GM18520 (cell line): ENCODE data around the gene MBL2.

Experiments used
- ATAC-seq: cut with Tn5 transposase; IDR thresholded peaks from one replicate; pipeline ENCODE4 v1.9.1; 2021; ENCODE audit not compliant: unreplicated experiment

MBL2 gene

DNA sequence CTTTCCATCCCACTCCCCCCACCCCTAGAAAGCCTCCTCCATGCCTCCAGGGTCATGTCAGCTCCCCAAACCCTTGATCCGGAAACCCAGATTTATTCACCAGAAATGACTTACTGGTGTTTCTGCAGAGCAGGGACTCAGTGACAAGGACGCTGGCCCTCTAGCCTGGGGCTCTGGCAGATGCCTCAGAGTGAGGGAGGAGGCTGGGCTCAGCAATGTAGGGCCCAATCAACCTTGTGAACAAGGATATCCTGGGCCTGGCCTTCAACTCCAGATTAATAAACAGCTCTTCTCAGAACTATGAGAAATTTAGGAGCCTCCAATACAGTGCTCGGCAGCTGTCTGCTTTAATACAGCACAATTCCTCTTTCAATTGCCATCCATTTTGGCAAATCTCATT is at the start of gene MBL2:
Gene MBL2 (minus strand): TSS at position 162 of the 400 bp plus-strand sequence. CDS start 1,149 bp downstream, outside the sequence.
- no peak for ATAC-seq

- no peak for ATAC-seq
Observed at GRCh38 chr10:52820309-52820708, 47.7 kb upstream of the MBL2 start.

DNA sequence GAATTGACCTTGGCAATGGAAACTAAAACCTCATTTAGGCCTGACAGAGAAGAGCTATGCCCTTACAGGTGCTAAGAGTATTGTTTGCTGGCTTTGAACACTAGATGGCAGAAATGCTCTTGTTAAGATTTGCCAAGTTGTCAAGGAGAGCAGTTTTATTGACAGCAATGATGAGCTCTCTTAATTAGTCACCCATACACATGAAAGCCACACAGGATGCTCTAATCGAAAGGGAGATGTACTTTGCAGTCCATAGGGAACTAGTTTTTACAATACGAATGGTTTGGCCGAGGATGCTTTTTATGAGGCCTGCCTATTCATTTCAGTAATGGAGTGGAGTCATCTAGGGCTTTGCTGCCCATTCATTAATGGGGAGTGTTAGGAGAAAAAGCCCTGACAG is 45.4 kb upstream of the MBL2 start:
- ATAC-seq: peak; percentile 97

DNA sequence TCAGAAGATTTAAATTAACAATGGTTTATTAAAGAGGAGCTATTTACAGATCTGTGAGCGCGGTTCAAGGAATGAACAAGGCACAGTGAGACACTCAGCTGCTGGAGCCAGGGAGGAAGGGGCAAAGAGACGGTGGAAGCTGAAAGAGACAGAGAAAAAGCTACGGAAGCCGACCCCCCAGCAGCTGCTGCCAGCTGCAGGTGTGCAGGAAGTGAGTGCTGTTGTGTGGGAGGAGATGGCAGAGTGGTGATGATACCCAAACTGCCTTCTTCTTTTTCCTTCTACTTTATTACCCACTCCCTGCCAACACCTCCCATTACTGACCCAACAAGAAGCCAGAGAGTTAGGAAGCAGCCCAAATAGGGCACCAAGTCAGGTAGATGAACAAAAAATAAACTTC is 41.9 kb upstream of the MBL2 start:
- no peak for ATAC-seq

GRCh38 chr10:52811776-52812175 is 39.2 kb upstream of the MBL2 start:
- no peak for ATAC-seq

DNA sequence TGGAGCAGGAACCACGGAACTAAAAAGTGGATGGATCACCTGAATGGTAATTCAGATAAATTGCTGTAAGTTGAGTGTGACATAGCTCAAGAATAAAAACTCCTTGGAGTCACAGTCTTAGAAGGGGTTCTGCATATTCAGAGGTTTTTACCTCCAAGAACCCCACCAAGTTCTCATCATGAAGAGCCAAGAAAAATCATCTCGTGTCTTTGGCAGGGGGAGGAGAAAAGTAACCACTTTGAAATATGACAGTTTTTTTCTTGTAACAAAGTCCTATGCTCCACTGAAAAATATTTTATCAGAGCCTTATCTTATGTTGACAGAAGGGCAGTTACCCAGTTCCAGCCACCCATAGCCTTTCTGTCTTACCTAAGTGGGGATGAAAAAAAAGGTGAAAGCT is 38.2 kb upstream of the MBL2 start:
- ATAC-seq: no peak

DNA sequence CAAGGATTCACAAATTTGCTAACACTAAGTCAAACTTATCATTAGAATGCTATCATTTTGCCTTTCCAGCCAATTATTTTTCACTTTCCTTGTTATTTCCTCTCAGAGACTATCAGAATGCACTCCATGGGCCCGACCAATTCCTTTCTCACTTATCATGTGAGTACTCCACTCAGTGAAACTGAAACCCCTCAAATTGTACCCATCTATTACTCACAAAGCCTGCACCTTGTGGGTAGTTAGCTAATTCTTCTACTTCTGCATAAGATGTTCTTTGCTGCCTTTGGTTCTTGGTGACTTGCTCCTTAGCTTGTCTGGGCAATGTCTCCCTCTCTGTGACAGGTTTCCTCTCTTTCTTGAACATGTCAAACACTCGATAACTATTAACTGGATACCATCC is 35.2 kb upstream of the MBL2 start:
- no peak for ATAC-seq

DNA sequence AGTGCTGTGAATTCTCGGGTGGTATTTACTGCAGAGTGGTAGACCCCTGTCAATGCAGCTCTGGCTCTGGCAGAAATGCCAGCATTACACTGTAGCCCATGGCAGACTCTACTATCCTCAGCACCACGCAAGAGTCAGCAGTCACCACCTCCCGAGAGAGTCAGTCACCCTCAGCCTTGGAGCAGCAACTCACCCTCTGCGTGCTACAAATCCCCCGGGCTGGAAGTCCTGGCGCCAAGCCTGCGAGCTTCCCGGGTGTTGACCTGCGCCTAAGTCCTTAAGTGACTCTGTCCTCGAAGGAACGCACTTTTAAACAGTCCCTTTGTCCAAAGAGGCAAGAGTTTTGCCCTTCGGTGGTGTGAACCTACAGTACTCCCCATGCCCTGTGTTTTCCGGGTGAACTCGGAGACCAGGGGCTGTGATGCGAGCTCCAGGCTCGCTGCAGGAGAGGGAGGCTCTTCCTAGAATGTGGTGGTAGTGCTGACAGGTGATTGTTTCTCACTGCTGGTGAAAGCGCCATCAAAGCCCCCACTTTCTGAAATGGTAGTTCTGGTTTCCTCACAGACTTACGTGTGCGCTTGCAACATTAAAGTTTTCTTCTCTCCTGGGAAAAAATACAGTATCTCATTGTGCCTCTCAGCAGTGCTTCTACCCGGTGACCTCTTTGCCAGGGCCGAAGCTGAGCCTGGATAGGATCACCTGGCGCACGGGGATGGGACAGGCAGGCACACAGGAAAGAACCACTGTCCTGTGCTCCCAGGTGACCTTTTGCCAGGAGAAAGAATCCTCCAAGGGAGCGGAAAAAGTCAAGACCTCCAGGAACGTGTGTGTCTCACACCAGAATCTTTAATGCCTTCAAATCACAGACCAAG is 33.1 kb upstream of the MBL2 start:
- ATAC-seq: no peak

GRCh38 chr10:52801947-52802346 is 29.4 kb upstream of the MBL2 start:
- ATAC-seq: no peak

- no peak for ATAC-seq
Observed at GRCh38 chr10:52786098-52786497, 13.5 kb upstream of the MBL2 start.

GRCh38 chr10:52785418-52785817 is 12.8 kb upstream of the MBL2 start:
- no peak for ATAC-seq

DNA sequence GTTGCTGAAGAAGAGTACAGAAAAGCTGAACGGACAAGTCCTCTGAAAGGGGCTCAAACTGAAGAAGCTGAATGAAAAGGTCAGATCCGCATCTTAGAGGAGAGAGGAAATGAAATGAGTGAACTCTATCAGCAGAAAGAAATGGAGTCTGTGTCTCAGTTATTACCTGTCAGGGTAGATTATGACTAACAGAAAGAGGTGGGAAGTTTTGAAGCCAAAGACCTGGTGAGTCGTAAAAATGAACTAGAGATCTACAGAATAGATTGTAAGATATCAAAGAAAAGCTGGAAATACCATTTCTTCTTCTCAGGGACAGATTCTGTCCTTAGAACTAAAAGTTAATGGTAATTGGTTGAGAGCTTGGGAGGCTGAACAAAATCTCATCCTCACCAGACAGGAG is 11.1 kb upstream of the MBL2 start:
- ATAC-seq: no peak

DNA sequence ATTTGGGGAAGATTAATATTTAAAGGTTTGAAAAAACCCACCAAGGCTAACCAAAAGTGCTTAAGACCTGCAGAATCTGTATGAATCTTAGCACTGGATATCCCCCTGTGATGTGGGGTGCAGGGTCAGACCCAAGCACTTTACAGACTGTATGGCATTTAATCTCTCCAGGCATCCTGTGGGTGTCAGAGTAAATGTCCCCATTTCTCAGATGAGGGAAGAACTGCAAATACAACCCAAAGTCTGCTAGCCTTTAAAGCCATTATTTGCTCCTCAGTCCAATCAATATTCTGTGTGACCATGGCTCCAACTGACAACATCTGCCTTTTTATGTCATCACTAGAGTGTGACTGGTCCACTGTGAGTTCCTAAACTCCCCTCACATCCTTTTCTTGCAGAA is 10.0 kb upstream of the MBL2 start:
- no peak for ATAC-seq

- ATAC-seq: no peak
Observed at GRCh38 chr10:52780391-52781155, 8.0 kb upstream of the MBL2 start.

DNA sequence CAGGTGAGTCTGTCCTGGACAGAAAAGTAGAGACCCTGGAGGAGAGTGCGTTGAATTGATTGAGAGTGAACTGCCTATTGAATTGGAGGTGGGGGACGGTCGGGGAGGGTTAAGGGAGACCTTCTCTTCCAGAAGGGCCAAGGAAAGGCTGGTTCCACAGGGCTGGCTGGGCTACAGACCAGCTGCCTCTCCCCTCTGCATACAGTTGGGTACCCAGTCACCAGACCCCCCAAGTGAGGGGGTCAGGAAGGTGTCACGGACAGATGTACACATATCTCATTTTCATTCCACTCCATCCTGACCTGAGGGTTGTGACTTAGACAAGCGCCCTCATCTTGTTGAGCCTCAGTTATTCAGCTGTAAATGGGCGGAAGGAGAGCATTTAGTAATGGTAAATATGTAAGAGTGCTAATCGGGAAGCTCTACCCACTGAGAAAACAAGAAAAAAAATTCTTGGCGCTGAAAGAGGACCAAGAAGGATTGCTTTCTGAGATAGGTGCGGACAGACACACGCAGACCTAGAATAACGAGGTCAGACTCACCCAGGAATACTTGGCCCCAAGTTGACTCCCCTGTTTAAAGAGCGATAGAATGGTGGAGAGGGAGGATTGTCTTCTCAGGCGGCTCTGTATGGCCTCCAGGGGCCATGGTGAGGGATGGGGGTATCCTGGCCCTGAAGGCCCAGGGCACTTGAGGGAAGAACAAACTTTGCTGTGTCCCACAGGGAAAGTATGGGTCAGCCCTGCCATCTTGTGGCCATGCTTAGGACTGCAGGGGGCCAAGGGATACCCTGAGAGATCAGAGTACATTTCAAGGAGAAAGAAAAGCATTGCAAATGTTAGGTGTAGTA is 7.2 kb upstream of the MBL2 start:
- ATAC-seq: peak; percentile 90

DNA sequence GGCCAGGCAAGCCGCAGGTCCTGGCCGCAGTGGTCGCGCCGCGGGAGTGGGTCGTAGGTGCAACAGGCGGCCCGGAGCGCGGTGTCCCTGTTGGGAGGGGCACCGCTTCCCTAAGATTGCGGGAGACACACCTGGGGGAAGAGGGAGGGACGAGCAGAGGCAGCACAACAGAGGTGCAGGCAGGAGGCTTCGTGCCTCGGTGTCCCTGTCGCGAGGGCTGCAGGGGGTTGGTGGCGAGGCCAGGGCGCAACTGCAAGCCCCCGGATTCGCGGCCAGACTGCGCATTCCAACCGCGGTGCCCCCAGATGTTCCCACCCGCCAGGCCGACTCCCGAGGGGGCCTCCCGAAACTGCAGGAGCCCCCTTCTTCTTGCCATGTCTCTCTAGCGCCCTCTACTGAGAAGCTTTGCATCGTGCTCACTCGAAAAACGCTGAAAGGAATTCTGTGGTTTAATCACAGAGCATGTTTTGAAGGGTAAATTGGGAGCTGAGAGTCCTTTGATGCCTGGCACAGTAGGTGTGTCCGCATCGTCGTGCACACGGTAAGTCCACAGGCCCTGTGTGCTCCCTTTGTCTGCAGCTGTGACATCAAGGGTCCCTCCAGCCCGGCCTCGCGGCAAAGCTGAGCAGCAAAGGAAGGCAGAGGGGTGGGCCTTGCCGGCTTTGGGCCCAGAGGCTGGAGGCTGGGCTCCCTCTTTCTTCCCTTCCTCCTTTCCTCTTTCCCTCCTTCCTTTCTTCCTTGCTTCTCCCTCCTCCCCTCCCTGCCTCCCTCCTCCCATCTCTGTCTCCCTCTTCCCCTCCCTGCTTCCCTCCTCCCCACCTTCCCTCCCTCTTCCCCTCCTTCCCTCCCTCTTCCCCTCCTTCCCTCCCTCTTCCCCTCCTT is 6.2 kb upstream of the MBL2 start:
- ATAC-seq: no peak

- ATAC-seq: no peak
Observed at GRCh38 chr10:52777414-52777813, 4.8 kb upstream of the MBL2 start.

- no peak for ATAC-seq
Observed at GRCh38 chr10:52776471-52776903, 3.9 kb upstream of the MBL2 start.

DNA sequence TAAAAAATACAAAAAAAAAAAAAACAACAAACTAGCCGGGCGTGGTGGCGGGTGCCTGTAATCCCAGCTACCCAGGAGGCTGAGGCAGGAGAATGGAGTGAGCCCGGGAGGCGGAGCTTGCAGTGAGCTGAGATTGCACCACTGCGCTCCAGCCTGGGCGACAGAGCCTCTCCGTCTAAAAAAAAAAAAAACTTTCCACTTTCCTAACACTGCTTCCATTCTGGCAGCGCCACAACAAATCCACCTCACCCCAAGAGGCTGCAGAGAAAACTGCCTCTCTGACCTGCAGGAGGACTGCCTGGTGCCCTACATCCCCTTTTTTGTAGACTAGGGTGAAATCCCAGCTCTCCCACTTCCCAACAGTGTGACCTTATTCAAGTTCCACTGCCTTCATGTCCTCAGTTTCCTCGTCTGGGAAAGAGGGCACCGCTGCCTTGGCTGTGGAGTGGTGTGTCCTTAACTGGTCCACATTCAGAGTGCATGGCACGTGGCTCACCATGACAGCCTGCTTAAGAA is 2.6 kb upstream of the MBL2 start:
- no peak for ATAC-seq

- ATAC-seq: no peak
Observed at GRCh38 chr10:52774600-52775106, 2.1 kb upstream of the MBL2 start.
